Suppressor macrophage treated with lipopolysaccharide for 1 hour (primary cell): ENCODE measurements around the gene CAMSAP1.

Source experiments
- DNase-seq, 3 donors: peaks; one replicate each; pipeline ENCODE4 v3.0.0-alpha.2; 2020 to 2022

The CAMSAP1 gene

GRCh38 chr9:135878528-135879236 lies 28.7 kb downstream of the CAMSAP1 start:
- DNase-seq, result no peak

- peak in 1 of 3 donors; percentile 37 for DNase-seq
Observed at GRCh38 chr9:135877791-135878527, 29.4 kb downstream of the CAMSAP1 start.

- no peak for DNase-seq
Observed at GRCh38 chr9:135876936-135877335, 30.4 kb downstream of the CAMSAP1 start.

GRCh38 chr9:135874859-135875258 lies 32.5 kb downstream of the CAMSAP1 start:
- DNase-seq, result no peak

GRCh38 chr9:135869909-135870308 lies 37.4 kb downstream of the CAMSAP1 start:
- no peak for DNase-seq

- DNase-seq, result no peak
Observed at GRCh38 chr9:135865531-135865930, 41.8 kb downstream of the CAMSAP1 start.

GRCh38 chr9:135864447-135865049 lies 42.8 kb downstream of the CAMSAP1 start:
- peak; percentile 76 to 83 (median 79) for DNase-seq

GRCh38 chr9:135862809-135863208 lies 44.5 kb downstream of the CAMSAP1 start:
- no peak for DNase-seq

GRCh38 chr9:135858491-135859185 lies 48.7 kb downstream of the CAMSAP1 start:
- no peak for DNase-seq

- DNase-seq, result no peak
Observed at GRCh38 chr9:135857843-135858242, 49.5 kb downstream of the CAMSAP1 start.

- no peak for DNase-seq
Observed at GRCh38 chr9:135857371-135857786, 50.0 kb downstream of the CAMSAP1 start.

- DNase-seq, result no peak
Observed at GRCh38 chr9:135851748-135852147, 55.6 kb downstream of the CAMSAP1 start.

- DNase-seq, result peak; percentile 21 to 52 (median 37)
Observed at GRCh38 chr9:135850737-135851136, 56.6 kb downstream of the CAMSAP1 start.

- DNase-seq, result no peak
Observed at GRCh38 chr9:135849181-135849580, 58.2 kb downstream of the CAMSAP1 start.

- no peak for DNase-seq
Observed at GRCh38 chr9:135848341-135849047, 58.9 kb downstream of the CAMSAP1 start.

- no peak for DNase-seq
Observed at GRCh38 chr9:135847833-135848232, 59.5 kb downstream of the CAMSAP1 start.

- DNase-seq, result peak; percentile 28 to 71 (median 43)
Observed at GRCh38 chr9:135840539-135840938, 66.8 kb downstream of the CAMSAP1 start.

- DNase-seq, result no peak
Observed at GRCh38 chr9:135840107-135840506, 67.2 kb downstream of the CAMSAP1 start.

- DNase-seq, result no peak
Observed at GRCh38 chr9:135839516-135839915, 67.8 kb downstream of the CAMSAP1 start.

- DNase-seq, result no peak
Observed at GRCh38 chr9:135835131-135835530, 72.2 kb downstream of the CAMSAP1 start.

- no peak for DNase-seq
Observed at GRCh38 chr9:135833864-135834263, 73.5 kb downstream of the CAMSAP1 start.

GRCh38 chr9:135830496-135830895 lies 76.8 kb downstream of the CAMSAP1 start:
- DNase-seq, result no peak

GRCh38 chr9:135828656-135829055 lies 78.7 kb downstream of the CAMSAP1 start:
- DNase-seq, result no peak
